NB4 (cell line): ENCODE data around the gene CAPRIN1.

ENCODE experiments used
- DNase-seq: peaks from one replicate; pipeline ENCODE4 v3.0.0; 2010; ENCODE audit warnings: low read depth
- H3K4me3 ChIP-seq: one replicate; pipeline ENCODE4 v1.5.1; 2011; ENCODE audit warnings: mild to moderate bottlenecking, low read depth, low read length, moderate library complexity
- CTCF ChIP-seq: IDR thresholded peaks from one replicate; pipeline ENCODE4 v1.5.1; 2012; ENCODE audit warnings: low read depth, low read length
- MYC ChIP-seq: IDR thresholded peaks from 2 replicates; pipeline ENCODE4 v1.6.1; 2011; ENCODE audit warnings: low read depth, low read length
- POLR2A ChIP-seq: IDR thresholded peaks from 2 replicates; pipeline ENCODE4 v1.6.1; 2011; ENCODE audit warnings: mild to moderate bottlenecking; ENCODE audit not compliant: insufficient read length; ENCODE audit errors: extremely low read depth
- TF ChIP-seq, protein P1 (sequence below): IDR thresholded peaks from 2 replicates; pipeline ENCODE4 v1.6.1; 2011; ENCODE audit warnings: low read depth, low read length

The CAPRIN1 gene

DNA sequence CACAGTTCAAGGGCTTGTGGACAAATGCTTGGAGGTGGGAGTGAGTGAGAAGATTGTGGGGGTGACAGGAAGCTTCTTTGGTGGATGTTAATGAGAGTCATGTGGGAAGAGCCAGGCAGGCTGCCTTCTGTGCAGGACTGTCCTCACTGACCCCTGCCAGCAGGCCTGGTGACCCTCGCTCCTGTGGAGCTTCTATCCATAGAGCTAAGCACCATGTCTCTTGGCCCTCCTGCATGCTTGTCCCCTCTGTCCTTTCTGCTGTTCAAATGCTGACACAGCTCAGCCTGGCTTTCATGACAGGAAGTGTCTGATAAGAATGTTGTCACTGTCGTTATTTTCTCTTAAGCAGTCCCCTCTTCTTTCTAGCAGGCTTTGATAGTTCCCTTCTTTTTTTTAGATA, 91.5 kb downstream of the CAPRIN1 start:
- no peak for DNase-seq
- no peak overlapping the region for H3K4me3 ChIP-seq
- TF ChIP-seq, protein P1, sequence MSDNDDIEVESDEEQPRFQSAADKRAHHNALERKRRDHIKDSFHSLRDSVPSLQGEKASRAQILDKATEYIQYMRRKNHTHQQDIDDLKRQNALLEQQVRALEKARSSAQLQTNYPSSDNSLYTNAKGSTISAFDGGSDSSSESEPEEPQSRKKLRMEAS = no peak
- no peak for TF ChIP-seq POLR2A
- no peak for TF ChIP-seq MYC
- TF ChIP-seq CTCF = no peak

DNA sequence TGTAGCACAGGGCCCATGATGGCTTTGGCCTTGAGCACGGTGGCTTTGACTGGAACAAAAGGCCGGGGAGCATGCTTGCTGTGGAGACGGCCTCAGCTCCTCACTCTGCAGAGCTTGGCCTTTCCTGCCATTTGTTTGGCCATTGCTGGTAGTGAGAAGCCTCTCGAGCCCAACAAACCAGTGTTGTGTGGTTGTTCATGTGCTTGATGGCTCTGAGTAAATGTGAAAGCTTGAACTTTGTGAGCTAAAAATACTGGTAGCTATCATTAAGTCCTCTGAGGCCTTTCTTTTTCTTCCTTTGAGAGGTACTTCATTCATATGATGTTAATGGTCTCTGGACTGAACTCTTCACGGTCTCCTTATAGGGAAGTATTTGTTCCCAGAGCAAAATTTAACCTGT, 93.5 kb downstream of the CAPRIN1 start:
- DNase-seq = no peak
- H3K4me3 ChIP-seq = no peak overlapping the region
- TF ChIP-seq POLR2A (no peak), CTCF (no peak), MYC (no peak)
- TF ChIP-seq, protein P1 = no peak

GRCh38 chr11:34145847-34146381, 94.4 kb downstream of the CAPRIN1 start:
- no peak overlapping the region for H3K4me3 ChIP-seq
- DNase-seq = no peak
- TF ChIP-seq, protein P1 = no peak
- no peak for TF ChIP-seq MYC
- TF ChIP-seq POLR2A = no peak
- TF ChIP-seq CTCF = no peak

- no peak overlapping the region for H3K4me3 ChIP-seq
- DNase-seq = no peak
- TF ChIP-seq CTCF = no peak
- TF ChIP-seq, protein P1 = no peak
- no peak for TF ChIP-seq POLR2A
- no peak for TF ChIP-seq MYC
These were observed 94.9 kb downstream of the CAPRIN1 start for GRCh38 chr11:34146411-34146810.

DNA sequence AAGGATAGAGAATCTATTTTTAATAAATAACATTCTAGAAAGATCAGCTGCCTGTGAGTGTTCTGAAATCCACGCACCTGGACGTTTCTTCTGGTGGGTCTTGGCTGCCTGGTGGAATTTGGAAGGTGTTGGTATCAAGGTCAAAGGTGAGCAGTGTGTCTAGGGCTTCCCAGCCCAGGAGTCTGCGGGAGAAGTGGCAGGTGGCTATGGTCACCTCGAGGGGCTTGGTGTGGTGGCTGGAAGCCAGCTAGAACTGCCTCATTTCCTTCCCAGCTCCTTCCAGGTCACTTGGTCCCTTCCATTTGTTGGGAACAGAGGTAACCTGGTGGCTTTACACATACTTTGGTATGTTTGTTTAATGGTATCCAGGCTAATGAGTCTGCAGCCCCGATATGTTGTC, 95.3 kb downstream of the CAPRIN1 start:
- TF ChIP-seq MYC (no peak), POLR2A (no peak), CTCF (no peak)
- TF ChIP-seq, protein P1 = no peak
- no peak for DNase-seq
- no peak overlapping the region for H3K4me3 ChIP-seq

DNA sequence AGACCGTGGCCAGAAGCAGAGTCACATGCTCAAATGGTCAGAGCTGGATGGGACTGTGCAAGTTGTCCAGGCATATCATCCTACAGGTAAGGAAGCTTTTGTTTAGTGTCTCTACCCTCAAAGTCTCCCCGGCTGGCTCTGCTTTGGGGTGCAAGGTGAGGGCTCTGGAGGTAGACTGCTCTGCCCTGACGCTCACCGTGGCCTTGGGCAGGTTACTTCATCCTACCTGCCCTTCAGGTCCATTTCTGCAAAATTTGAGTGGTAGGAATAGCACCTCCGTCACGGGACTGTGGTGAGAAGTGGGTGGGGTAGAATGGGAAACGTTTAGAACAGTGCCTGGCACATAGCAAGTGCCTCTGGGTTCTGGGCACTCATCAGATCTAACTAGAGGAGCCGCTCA, 96.0 kb downstream of the CAPRIN1 start:
- TF ChIP-seq POLR2A (no peak), MYC (no peak), CTCF (no peak)
- TF ChIP-seq, protein P1 = no peak
- DNase-seq = no peak
- no peak overlapping the region for H3K4me3 ChIP-seq
